Keratinocyte (primary cell): ENCODE measurements around the gene SCAMP2. TPM values are rescaled to one million over a fixed set of nuclear protein-coding genes. Genes with fewer than 3 reads are reported as not detected.

ENCODE experiments used
- DNase-seq: peaks from one replicate; pipeline ENCODE4 v3.0.0-alpha.2; 2011; ENCODE audit warnings: low read depth, missing footprints, low spot score
- FAIRE-seq: peaks from 2 replicates; lab custom pipeline; 2011; peaks lifted over from hg19 to GRCh38; lab: Jason Lieb, UNC
- H2AFZ ChIP-seq: 2 replicates; pipeline ENCODE4 v1.6.0; 2012; ENCODE audit warnings: low read length, control low read depth, inconsistent platforms; ENCODE audit not compliant: control insufficient read depth
- H3K27ac ChIP-seq: 2 replicates; pipeline ENCODE4 v1.5.1; 2011; ENCODE audit warnings: low read length; ENCODE audit not compliant: control insufficient read depth, insufficient read depth
- H3K27me3 ChIP-seq: 3 replicates; pipeline ENCODE4 v1.6.0; 2011; ENCODE audit warnings: low read length; ENCODE audit not compliant: control insufficient read depth, insufficient read depth; ENCODE audit errors: extremely low read depth
- H3K36me3 ChIP-seq, 2 experiments: 2 replicates in 1 of 2; 3 replicates in 1 of 2; pipeline ENCODE4 v1.5.1; 2011; ENCODE audit warnings: low read length in 2 of 2, mild to moderate bottlenecking in 1 of 2; ENCODE audit not compliant: control insufficient read depth in 2 of 2, insufficient read depth in 2 of 2; ENCODE audit errors: extremely low read depth in 1 of 2
- H3K4me1 ChIP-seq: 3 replicates; pipeline ENCODE4 v1.5.1; 2011; ENCODE audit warnings: low read length; ENCODE audit not compliant: control insufficient read depth, insufficient read depth; ENCODE audit errors: extremely low read depth
- H3K4me2 ChIP-seq: 3 replicates; pipeline ENCODE4 v1.6.0; 2011; ENCODE audit warnings: low read depth, low read length; ENCODE audit not compliant: control insufficient read depth, insufficient read depth; ENCODE audit errors: extremely low read depth
- H3K4me3 ChIP-seq, 3 experiments: fragments of 200-600 bp in 1 of 3; sonication (generic) in 1 of 3; 2 replicates in 2 of 3; 3 replicates in 1 of 3; pipeline ENCODE4 v1.5.1; 2011 to 2016; ENCODE audit warnings: low read length in 3 of 3, mild to moderate bottlenecking in 3 of 3, control low read depth in 2 of 3, inconsistent platforms in 1 of 3, low read depth in 1 of 3, mixed read lengths in 1 of 3, mixed run types in 1 of 3, moderate library complexity in 1 of 3; ENCODE audit not compliant: control insufficient read depth in 2 of 3, insufficient read depth in 2 of 3; ENCODE audit errors: extremely low read depth in 1 of 3
- H3K79me2 ChIP-seq: 2 replicates; pipeline ENCODE4 v1.6.0; 2012; ENCODE audit warnings: low read length; ENCODE audit not compliant: control insufficient read depth, insufficient read depth
- H3K9ac ChIP-seq: 3 replicates; pipeline ENCODE4 v1.6.0; 2011; ENCODE audit warnings: low read length; ENCODE audit not compliant: control insufficient read depth, insufficient read depth; ENCODE audit errors: extremely low read depth
- H3K9me1 ChIP-seq: 3 replicates; pipeline ENCODE4 v1.6.0; 2011; ENCODE audit warnings: low read length; ENCODE audit not compliant: control insufficient read depth, insufficient read depth; ENCODE audit errors: extremely low read depth
- H3K9me3 ChIP-seq: 2 replicates; pipeline ENCODE4 v1.5.1; 2012; ENCODE audit warnings: low read depth, low read length; ENCODE audit not compliant: control insufficient read depth
- H4K20me1 ChIP-seq: 3 replicates; pipeline ENCODE4 v1.6.0; 2011; ENCODE audit warnings: low read length; ENCODE audit not compliant: control insufficient read depth, insufficient read depth; ENCODE audit errors: extremely low read depth
- EZH2 ChIP-seq: IDR thresholded peaks from one replicate; pipeline ENCODE4 v1.6.1; 2012; ENCODE audit warnings: inconsistent platforms, mild to moderate bottlenecking, low read length, moderate library complexity
- dilution Hi-C: fragments of 300-500 bp; cut with MboI; formaldehyde crosslinking; loops from one replicate; pipeline ENCODE4 v1.7.0; 2020; ENCODE audit warnings: low sequenced_read_pairs; ENCODE audit not compliant: extremely low pct_ligation_motif_present
- polyA plus RNA-seq, 5 experiments: library from polyadenylated mRNA; depleted of rRNA in 3 of 5; stranded (reverse) in 3 of 5; stranded (forward) in 1 of 5; unstranded in 1 of 5; fragments of >200 nt; gene quantifications; 1 replicate in 1 of 5; 2 replicates in 3 of 5; 3 replicates in 1 of 5; pipeline versions ENCODE4 v1.2.1 to v1.2.3, GENCODE V29; 2011 to 2012; ENCODE audit warnings: missing spikeins in 2 of 5, low read depth in 1 of 5, low replicate concordance in 1 of 5
- TF ChIP-seq, protein P1 (sequence below), 3 experiments: IDR thresholded peaks in 1 of 3; conservative IDR thresholded peaks in 1 of 3; optimal IDR thresholded peaks in 1 of 3; 2 replicates in 2 of 3; 3 replicates in 1 of 3; pipeline versions ENCODE3 to v1.5.1; 2011; ENCODE audit warnings: low read length in 3 of 3, mild to moderate bottlenecking in 3 of 3, moderate library complexity in 2 of 3, control low read depth in 1 of 3, inconsistent platforms in 1 of 3; ENCODE audit not compliant: insufficient read depth in 2 of 3; ENCODE audit errors: extremely low read depth in 1 of 3

The SCAMP2 gene
- polyA plus RNA-seq, 1 donor (not counting 4 experiments of a cell fraction or from before 2014, with no cell fraction given) = 72.8 TPM

- Histone ChIP-seq H3K9me1 (no peaks in the 10 kb centered on the region), H3K9me3 (no peaks in the 10 kb centered on the region), H2AFZ (no peak overlapping the region), H3K79me2 (no peaks in the 10 kb centered on the region), H3K9ac (no peak overlapping the region), H3K27me3 (no peaks in the 10 kb centered on the region), H3K36me3 (peaks cover 4 to 11% of the 10 kb centered on the region in 2 experiments), H3K4me1 (peaks cover 14% of the 10 kb centered on the region), H4K20me1 (no peaks in the 10 kb centered on the region), H3K27ac (no peak overlapping the region), H3K4me2 (no peak overlapping the region), H3K4me3 (no peak overlapping the region)
- DNase-seq = no peak
- FAIRE-seq = no peak
- TF ChIP-seq EZH2 = no peak
- TF ChIP-seq, protein P1, sequence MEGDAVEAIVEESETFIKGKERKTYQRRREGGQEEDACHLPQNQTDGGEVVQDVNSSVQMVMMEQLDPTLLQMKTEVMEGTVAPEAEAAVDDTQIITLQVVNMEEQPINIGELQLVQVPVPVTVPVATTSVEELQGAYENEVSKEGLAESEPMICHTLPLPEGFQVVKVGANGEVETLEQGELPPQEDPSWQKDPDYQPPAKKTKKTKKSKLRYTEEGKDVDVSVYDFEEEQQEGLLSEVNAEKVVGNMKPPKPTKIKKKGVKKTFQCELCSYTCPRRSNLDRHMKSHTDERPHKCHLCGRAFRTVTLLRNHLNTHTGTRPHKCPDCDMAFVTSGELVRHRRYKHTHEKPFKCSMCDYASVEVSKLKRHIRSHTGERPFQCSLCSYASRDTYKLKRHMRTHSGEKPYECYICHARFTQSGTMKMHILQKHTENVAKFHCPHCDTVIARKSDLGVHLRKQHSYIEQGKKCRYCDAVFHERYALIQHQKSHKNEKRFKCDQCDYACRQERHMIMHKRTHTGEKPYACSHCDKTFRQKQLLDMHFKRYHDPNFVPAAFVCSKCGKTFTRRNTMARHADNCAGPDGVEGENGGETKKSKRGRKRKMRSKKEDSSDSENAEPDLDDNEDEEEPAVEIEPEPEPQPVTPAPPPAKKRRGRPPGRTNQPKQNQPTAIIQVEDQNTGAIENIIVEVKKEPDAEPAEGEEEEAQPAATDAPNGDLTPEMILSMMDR (optimal IDR thresholded peaks at IDR 0.05 in 1 of 3, IDR thresholded peaks at IDR 0.05 in 1 of 3, conservative IDR thresholded peaks at IDR 0.05 in 1 of 3; ENCODE audit: extremely low read depth in 1 of 3, insufficient read depth in 2 of 3, low read length in 3 of 3) = no peak
- dilution Hi-C loops = no loop called here
Observed at GRCh38 chr15:74838746-74839525, 34.2 kb downstream of the SCAMP2 start.

DNA sequence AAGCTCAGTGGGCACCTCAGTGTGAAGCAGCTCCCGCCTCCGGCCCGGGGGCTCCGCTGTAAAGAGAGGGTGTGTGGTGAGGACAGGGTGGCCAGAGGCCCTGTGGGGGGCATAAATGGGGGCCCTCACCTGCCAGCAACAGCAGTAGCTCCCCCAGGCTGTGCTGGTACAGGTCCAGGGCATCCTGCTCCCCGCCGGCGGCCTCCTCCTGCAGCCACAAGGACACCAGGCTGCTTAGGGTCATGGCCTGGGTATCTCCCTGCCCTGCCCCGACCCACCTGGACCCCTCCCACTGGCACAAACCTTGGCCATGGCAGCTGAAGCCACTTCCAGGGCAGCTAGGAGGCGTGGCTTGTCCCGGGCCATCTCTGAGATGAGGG lies 35.0 kb downstream of the SCAMP2 start:
- FAIRE-seq (no peak), DNase-seq (no peak)
- H3K9me1 ChIP-seq = no peaks in the 10 kb centered on the region
- no peak overlapping the region for H3K4me3 ChIP-seq
- no peak overlapping the region for H3K9ac ChIP-seq
- no peaks in the 10 kb centered on the region for H3K79me2 ChIP-seq
- H3K4me2 ChIP-seq = no peak overlapping the region
- H3K36me3 ChIP-seq = peaks cover 4 to 11% of the 10 kb centered on the region in 2 experiments
- no peaks in the 10 kb centered on the region for H3K9me3 ChIP-seq
- no peaks in the 10 kb centered on the region for H4K20me1 ChIP-seq
- H3K4me1 ChIP-seq = peaks cover 7% of the 10 kb centered on the region
- TF ChIP-seq EZH2 = no peak
- TF ChIP-seq, protein P1 (optimal IDR thresholded peaks at IDR 0.05 in 1 of 3, IDR thresholded peaks at IDR 0.05 in 1 of 3, conservative IDR thresholded peaks at IDR 0.05 in 1 of 3; ENCODE audit: extremely low read depth in 1 of 3, insufficient read depth in 2 of 3, low read length in 3 of 3) = no peak
- dilution Hi-C loops = no loop called here
- H3K27ac ChIP-seq = no peak overlapping the region
- H2AFZ ChIP-seq = no peak overlapping the region
- no peaks in the 10 kb centered on the region for H3K27me3 ChIP-seq
